Tibial nerve (tissue), 3 donors: ENCODE measurements around the gene SMOC1.

Experiments
- POLR2A ChIP-seq, 2 donors: fragments of 450-650 bp; IDR thresholded peaks; one replicate each; pipeline ENCODE4 v1.6.1; 2017; ENCODE audit warnings: antibody characterized with exemption in 2 of 2, mild to moderate bottlenecking in 2 of 2, moderate library complexity in 2 of 2
- TF ChIP-seq, protein P1 (sequence below), 5 experiments: fragments of 200-600 bp in 3 of 5; fragments of 450-650 bp in 2 of 5; sonication (generic) in 3 of 5; IDR thresholded peaks; one replicate each; pipeline ENCODE4 v1.5.1; 2016 to 2019; ENCODE audit warnings: antibody characterized with exemption in 5 of 5, mild to moderate bottlenecking in 3 of 5, moderate library complexity in 2 of 5

DNA sequence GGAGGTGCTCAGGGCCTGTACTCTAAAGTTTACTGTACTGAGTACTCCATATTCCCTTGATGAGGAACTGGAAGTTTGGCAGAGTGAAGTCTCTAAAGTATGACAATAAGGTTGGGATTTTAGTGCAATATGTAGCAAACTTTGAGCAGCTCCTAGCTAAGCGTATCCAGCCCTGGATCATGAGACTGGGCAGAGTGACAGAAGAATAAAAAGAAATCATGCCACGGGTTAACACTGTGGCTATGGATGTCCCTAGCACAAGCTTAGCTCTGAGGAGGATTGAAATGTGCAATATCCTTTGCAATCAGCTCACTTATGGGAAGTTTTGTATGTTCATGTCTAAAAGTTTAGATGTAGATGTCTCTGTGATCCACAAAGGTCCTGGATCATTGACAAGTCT, 114.1 kb downstream of the SMOC1 start:
- TF ChIP-seq, protein P1, sequence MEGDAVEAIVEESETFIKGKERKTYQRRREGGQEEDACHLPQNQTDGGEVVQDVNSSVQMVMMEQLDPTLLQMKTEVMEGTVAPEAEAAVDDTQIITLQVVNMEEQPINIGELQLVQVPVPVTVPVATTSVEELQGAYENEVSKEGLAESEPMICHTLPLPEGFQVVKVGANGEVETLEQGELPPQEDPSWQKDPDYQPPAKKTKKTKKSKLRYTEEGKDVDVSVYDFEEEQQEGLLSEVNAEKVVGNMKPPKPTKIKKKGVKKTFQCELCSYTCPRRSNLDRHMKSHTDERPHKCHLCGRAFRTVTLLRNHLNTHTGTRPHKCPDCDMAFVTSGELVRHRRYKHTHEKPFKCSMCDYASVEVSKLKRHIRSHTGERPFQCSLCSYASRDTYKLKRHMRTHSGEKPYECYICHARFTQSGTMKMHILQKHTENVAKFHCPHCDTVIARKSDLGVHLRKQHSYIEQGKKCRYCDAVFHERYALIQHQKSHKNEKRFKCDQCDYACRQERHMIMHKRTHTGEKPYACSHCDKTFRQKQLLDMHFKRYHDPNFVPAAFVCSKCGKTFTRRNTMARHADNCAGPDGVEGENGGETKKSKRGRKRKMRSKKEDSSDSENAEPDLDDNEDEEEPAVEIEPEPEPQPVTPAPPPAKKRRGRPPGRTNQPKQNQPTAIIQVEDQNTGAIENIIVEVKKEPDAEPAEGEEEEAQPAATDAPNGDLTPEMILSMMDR (IDR thresholded peaks at IDR 0.05), result no peak
- no peak for TF ChIP-seq POLR2A (IDR thresholded peaks at IDR 0.05)
